CD4-positive, alpha-beta T cell treated with Interferon gamma for 1 hour (primary cell): Measurements from ENCODE around the gene RNF32.
"Not testable (repeated sequence)": the region's sequence is repeated elsewhere in the genome, so short reads cannot be mapped to it uniquely, and the experiment has no call there.

ENCODE experiments used
- DNase-seq: peaks from one replicate; pipeline ENCODE4 v3.0.0-alpha.2; 2020

Gene RNF32

DNA sequence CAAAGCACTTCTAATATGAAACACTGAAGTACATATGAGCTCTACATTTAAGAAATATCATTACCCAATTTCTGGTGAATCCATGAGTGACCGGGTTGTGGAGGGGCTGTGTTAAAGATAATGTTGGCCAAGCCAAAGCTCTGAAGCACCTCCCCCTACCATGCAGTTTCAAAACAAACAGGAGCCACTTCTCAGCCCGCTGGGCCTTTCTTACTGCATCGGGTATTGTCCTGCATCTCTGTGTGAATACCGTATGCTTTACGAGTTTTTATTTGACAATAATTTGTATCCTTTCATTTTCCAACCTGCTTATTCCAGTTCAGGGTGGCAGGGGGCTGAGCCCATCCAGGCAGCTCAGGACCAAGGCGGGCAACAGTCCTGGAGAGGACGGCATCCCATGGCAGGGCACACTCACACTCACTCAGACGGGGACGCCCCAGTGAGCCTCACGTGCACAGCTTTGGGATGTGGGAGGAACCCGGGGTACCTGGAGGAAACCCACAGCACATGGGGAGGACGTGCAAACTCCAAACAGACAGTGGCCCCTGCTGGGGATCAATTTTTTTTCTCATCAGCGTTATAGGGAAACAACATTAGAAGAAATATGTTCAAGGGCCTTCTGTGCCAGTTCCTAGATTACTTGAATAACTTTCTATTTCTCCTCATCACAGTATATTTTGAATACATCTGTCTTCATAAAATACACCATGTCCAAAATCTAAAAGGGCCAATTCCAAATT is 1.9 kb downstream of the RNF32 start:
- DNase-seq, result no peak

DNA sequence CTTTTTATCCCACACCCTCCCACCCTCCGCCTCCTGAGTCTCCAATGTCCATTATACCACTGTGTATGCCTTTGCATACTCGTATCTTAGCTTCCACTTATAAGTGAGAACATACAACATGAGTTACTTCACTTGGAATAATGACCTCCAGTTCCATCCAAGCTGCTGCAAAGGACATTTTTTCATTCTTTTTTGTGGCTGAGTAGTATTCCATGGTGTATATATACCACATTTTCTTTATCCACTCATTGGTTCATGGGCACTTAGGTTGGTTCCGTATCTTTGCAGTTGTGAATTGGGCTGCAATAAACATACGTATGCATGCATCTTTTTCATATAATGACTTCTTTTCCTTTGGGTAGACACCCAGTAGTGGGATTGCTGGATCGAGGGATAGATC is 6.8 kb downstream of the RNF32 start:
- DNase-seq, result not testable (repeated sequence)

DNA sequence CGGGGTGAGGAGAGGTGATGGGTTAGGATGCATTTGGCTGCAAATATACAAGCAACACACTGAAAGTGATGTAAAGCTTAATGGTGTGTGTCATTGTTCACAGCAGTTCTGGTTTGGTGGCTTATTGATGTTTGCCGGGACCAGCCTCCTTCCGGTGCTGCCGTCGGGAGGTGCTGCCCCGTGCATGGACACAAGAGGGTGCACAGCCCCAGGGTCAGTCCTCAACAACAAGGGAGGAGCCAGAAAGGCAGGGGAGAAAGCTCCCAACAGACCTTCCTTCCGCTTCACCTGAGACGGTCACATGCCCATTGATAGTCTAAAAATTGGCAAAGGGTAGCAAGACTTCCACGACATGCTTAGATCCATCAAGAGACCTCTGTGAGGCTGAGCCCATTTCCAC is 9.5 kb downstream of the RNF32 start:
- DNase-seq, result no peak

DNA sequence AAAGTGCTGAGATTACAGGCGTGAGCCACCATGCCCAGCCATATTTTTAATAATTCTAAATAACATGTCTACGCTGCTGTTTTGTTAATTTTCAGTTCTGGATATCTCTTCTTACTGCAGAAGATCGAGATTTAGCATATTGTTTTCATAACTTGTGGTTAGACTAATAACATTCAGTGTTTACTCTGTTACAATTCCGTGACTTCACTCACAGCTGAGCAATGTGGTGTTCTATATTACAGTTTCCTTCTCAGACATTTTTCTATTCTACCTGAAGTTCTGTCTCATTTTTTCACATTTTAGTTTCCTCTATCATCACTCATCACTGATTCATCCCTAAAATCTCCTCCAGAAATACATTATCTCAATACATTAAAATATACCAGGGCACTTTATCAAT is 10.9 kb downstream of the RNF32 start:
- no peak for DNase-seq

DNA sequence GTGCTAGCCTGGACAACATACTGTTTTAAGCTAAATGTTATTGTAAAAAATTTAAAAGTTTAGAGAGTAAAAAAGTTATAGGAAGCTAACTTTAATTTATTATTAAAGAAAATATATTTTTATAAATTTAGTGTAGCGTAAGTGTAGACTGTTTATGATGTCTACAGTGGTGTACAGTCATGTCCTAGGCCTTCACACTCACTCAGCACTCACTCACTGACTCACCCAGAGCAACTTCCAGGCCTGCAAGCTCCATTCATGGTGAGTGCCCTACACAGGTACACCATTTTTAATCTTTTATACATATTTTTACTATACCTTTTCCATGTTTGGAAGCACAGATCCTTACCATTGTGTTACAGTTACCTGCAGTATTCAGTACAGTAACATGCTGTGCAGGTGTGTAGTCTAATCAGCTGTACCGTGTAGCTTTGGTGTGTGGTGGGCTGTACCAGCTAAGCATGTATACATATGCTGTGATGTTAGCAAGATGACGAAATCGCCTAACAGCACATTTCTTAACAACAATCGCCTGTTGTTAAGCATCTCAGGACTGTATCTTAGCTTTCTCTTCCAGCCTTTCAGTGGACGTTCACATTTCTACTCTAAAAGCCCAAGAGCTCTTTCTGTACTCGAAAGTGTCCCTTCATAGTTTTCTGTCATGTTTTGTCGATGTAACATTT is 12.5 kb downstream of the RNF32 start:
- no peak for DNase-seq

DNA sequence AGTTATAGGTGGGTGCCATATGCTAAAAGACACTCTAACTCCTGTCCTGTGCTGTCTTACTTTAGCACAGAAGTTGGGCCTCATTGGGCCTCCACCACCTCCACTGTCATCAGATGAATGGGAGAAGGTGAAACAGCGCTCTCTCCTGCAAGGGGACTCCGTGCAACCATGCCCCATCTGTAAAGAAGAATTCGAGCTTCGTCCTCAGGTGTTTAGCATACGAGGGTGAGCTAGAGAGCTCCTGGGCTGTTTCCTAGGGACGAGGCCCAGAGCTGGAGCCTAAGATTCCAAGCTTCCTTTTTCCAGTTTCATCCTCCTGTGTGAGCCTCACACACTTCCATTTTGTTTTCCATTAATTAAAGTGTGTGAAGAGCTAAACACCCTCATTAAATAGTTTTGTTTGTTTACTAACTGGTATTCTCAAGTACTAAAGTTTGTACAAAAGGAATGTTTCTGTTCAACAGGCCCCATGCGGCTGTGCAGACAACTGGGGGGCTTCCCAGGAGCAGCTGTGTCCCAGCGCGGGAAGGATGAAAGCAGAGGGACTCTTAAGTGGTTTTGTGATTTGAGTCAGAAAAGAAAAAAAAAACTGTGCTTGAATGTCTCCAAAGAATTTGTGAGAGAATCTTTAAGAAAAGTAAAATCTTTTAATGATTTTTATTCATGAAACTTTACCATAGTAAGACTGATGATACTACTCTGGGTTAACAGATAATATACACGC is 14.1 kb downstream of the RNF32 start:
- no peak for DNase-seq

DNA sequence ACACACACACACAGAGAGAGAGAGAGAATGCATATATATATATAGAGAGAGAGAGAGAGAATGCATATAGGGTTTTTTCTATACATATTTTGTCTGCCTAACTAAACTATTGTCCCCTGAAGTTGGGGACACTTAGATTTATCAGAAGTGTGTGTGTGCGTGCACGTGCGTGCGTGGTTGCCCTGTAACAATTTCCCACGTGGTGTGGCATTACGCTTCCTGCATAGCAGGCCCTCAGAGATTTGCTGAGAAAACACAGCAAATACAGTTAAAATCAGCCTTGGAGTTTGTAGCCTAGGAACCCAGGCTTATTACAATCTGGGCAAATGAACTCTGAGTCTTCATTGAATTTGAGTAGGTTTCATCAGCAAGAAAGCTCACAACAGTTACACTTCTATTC is 14.7 kb downstream of the RNF32 start:
- no peak for DNase-seq

DNA sequence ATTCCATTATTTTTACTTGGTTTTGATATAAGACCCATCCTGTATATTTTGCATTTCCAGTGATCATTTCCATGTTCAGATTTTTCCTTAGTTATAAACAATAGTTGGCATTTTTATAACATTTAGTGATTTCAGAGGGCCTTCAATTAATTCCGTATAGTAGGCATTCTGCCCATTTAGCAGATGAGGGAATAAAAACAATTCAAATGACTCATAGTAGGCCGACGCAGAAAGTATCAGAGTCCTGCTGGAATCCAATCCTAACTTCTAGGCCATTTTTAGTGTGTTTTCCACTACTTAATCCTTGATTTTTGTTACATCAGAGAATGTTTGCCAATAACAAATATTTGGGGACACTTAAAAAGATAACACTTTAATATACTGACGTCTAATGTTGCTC is 15.4 kb downstream of the RNF32 start:
- DNase-seq, result no peak

DNA sequence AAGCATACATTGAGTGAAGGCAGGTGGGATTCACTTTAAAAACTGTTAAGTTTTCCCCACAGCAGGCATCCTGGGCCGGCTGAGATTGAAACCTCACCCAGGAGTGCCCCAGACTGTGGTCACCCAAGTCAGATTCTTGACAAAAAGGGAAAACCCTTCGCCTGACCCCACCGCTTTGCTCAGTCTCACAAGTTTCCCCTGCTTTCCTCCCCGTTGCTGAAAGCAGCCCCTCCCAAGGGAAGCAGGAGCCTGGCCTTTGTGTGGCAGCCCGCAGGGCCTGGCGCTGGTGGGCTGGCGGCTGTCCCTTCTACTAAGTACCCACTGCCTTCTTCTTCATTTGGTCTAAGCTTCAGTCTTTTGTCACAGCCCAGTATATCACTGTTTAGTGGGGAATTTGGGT is 16.0 kb downstream of the RNF32 start:
- DNase-seq, result no peak

DNA sequence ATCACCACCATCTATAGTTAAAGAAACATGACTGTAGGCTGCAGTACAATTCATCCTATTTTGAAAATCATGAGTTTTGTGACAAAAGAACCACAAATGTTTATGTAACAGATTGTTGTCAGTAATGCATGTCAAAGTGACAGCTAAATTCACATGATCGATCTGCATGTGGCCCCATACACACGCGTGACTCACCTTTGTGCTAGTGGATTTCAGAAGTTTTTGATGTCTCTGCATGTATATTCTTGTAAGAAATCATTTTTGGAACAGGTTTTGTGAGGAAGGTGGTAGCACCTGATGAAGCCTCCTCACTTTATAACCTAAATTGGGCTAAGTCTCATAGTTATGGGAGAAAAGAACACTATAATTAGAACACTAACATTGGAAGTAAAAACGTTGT is 17.1 kb downstream of the RNF32 start:
- DNase-seq, result no peak

DNA sequence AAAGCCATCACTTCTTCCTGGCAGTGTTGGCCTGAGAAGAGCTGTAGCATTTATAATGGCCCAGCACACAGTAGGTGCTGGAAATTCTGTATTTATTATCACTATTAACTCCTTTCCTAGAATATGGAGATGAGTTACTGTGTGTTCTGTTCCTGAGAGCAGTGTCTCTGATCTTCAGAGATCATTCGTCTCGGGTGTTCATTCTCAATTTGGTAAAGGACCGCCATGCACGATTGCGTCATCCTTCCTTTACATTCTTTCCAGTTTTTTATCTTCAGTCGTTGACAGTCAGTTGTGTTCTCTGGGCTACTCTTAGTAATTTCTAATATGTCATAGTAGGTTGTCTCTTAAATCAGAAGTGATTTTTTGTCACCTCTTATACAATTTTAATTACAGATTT is 18.6 kb downstream of the RNF32 start:
- no peak for DNase-seq

DNA sequence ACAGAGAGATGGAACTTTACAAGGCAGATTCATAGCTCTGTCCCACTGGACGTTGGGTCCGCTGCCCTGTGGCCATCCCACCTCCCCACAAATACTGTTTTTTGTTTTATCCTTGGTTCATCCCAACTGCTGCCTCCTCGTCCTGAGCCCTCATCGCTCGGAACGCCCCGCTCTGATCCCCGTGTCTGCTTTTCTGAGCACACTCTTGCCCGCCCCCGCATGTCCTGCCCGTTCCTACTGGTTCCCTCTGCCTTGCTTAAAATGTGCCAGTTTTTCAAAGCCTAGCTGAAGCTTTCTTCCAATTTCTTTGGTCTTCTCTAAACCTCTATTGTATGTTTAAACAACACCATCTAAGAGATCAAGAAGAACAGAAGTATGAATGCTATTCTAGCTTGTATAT is 19.4 kb downstream of the RNF32 start:
- no peak for DNase-seq

DNA sequence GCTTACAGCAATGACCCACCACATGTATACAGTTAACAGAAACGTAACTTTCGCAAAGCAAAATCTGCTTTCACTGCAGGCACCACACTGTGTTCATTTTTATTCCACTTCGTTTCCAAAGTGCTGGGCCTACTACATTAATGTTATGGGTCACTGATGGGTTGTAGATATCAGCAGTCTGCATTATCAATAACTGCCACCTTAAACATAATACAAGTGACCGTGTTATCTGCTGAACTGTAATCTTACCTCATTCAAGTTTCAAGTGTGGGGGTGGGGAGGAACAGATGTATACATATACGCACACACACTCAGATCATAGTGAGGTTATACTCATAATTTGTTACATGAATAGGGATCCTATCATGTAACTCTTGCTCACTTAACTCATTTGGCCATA is 21.1 kb downstream of the RNF32 start:
- no peak for DNase-seq

DNA sequence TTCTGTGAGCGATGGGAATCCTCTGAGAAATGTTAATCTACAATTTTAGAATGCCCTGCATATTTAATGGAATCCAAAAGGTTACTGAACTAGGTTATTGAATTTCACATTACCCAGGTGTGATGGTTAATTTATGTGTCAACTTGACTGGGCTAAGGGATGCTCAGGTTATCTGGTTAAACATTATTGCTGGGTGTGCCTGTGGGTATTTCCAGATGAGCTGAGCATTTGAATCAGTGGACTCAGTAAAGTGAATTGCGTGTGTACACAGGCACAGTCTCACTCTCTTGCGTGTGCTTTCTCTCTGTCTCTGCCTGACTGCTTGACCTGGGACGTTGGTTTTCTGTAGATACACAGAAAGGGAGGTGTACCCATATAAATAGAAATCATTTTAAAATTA is 21.7 kb downstream of the RNF32 start:
- DNase-seq, result no peak

DNA sequence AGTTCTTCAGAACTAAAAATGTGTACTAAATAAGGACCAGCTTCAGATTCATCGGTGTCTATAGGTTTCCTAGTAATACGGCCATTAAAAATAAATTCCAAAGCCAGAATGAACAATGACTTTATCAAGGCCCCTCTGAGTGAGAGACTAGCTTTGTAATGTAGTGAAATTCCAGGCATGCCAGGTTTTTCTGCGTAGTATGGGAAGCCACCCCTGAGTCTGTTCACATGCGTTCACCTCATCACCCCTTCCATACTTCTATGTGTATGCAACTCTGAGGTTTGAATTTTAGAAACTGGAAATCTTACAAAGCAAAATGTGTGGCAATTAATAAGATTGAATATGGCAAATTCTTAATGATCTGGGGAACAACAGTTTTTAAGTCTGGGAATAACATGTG is 24.5 kb downstream of the RNF32 start:
- DNase-seq, result no peak

DNA sequence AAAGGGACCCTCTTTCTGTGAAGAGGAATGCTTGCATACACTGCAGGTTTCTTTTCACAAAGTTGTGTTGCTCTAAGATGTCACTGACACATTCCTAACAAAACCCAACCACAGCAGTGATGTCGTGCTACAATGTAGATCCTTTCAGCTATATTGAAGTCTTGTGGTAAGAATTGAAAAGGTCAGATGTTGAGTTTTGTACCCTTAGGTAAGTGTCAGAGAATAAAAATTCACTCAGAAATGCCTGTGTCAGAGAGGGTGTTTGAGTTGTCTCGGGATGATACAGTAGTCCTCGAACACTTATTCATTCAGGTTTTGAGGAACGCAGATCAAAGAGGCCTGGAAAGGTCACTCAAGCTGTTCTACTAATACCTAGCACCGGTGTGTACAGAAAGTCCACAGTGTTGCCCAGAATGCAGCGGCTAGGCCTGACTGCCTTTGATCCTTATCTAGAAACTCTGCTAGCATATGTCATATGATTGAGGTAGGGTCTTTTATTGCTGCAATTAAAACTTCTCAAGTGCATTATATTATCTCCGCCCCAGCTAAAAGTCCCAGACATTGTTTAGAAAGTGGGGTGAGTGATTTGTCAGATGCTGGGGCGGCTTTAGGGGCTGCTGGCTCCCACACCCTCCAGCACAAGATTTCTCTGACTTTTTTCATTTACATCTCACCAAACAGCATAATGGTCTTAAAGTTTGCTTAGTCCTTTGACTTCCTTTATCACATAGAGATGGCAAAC is 26.0 kb downstream of the RNF32 start:
- no peak for DNase-seq

DNA sequence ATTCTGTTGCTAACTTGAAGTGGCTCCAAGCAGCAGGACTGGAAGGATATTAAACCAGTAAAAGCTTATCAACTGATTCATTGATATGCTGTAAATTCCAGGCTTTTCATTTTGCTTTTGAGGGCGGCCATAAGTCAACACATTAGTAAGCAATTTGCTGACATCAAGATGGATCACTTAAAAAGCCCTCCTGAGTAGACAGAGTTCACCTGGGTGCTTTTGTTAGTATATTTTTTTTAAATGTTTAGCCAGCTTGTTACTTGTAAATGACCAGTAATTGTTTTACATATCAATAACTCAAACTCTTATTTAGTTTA is 26.5 kb downstream of the RNF32 start:
- no peak for DNase-seq

DNA sequence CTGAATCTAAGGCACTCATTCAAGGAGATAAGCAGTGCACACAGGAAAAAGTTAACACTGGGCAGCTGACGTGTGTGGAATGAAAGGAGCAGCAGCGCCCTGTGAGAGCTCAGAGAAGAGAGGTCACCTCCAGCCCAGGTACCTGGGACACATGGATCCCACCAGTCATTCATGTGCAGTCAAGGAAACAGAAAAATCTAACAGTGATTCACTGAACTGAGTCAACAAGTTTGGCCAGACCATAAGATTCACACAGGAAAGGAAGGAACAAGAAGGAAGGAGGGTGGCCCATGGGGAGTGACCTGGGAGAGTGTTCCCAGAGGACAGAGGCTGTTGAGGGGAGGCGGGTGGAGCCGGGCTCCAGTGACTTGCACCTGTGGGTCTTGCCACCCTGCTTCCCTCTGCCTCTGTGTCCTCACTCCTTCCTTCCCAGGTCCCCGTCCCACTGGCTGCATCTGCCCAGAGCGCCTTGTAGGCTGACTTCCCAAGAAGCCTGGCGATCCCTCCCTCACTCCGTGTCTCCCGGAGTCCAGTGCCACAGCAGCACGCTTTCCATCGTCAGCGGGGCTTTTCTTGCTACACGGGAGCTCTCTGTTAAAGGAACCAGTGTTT is 27.7 kb downstream of the RNF32 start:
- DNase-seq, result no peak

DNA sequence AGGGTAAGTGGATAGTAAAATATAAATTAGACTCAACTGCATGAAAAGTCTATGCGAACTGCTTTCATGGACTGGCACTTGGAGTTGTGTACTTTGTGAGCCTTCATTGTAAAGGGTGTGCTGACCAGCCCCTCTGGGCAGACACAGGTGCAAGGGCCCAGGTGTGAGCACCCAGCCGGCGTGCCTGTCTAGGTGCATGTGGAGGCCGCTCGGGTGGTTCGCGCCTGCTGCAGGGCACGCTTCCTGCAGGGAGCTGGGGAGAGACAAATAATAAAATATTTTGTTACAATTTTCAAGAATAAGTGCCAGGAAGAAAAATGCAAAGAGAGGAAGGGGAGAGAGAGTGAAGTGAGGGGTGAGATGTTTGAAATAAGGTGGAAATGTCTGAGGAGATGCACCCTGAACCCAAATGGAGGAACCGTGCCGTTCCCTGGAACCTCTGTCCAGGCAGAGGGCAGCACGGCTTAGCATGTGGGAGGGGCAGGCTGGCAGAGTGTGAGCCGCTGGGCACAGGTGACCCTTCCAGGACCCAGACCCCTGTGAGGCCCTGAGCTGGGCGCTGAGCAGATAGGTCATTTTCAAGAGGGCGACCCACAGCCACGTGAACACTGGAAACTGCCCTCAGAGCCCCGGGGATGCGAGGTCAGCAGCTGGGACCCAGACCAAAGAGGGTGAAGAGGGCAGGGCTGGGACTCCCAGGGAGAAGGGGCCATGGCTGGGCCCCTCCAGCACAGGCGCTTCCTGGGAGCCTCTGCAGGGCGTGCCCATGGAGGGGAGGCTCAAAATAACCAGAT is 28.7 kb downstream of the RNF32 start:
- DNase-seq, result no peak

DNA sequence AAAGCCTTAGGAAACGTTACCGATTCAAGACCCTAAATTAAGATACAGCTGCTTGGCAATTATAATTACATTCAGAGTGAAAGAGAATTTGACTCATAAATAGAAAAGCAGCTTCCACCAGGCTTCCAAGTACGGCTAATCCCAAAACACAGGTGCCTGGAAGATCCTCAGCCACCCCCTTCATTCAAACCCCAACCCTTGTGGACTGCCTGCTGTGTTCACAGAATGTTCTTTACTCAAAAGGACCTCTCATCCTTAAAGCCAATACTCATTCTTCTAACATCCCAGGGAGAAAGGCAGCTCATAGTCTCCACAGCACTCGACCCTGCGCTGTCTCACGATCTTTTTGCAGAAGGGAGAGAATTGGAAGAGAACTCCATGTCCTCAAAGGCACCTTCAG is 32.9 kb downstream of the RNF32 start:
- DNase-seq, result no peak

DNA sequence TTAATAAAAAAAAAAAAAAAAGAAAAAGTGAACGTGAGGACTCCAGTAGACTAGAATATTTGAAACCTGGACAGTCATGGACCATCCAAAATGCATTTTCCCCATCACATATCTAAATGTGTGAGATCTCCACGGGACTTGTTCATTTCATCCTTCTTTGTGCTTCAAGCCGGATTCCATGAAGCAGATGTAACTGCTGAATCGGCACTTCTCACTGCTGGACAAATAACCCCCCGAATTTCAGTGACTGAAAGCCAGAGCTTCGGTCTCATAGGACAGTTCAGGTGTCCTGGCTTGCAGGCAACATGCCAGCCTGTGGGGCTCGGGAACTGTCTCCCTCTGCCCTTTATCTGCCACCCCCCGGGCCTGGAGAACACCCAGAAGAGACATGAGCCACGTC is 33.3 kb downstream of the RNF32 start:
- no peak for DNase-seq

DNA sequence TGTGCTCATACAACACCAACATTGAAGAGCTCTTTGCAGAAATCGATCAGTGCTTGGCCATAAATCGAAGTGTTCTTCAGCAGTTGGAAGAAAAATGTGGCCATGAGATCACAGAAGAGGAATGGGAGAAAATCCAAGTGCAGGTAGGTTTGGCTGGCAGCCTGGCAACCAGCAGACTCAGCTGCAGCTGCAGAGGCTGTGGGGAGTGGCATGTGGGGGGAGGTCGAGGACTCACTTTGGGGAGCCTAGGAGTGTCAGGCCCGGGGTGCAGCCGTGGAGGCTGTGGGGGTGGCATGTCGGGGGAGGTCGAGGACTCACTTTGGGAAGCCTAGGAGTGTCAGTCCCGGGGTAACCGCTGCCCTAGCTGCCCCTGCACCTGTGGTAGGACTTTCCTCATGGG is 35.1 kb downstream of the RNF32 start:
- DNase-seq, result no peak
